PFSK-1 (cell line): ENCODE results near the gene SNORC.

Experiments used
- FOXP2 ChIP-seq: optimal IDR thresholded peaks from 2 replicates; pipeline ENCODE3; 2011; ENCODE audit warnings: borderline replicate concordance, control low read depth, inconsistent platforms; ENCODE audit not compliant: insufficient read depth; ENCODE audit errors: extremely low read length, extremely low read depth
- POLR2AphosphoS5 ChIP-seq: IDR thresholded peaks from 2 replicates; pipeline ENCODE4 v1.6.1; 2012; ENCODE audit warnings: low read depth, mild to moderate bottlenecking, control low read depth, low read length, moderate library complexity
- REST ChIP-seq, 2 experiments: IDR thresholded peaks; 2 replicates each; pipeline versions ENCODE4 v1.6.1 to v1.8.0; 2011 to 2012; ENCODE audit warnings: low read depth in 2 of 2, low read length in 2 of 2, control low read depth in 1 of 2, inconsistent platforms in 1 of 2, mild to moderate bottlenecking in 1 of 2, moderate library complexity in 1 of 2; ENCODE audit not compliant: insufficient read depth in 1 of 2
- SIN3A ChIP-seq: IDR thresholded peaks from 2 replicates; pipeline ENCODE4 v1.6.1; 2012; ENCODE audit warnings: mild to moderate bottlenecking, low read length, moderate library complexity, borderline replicate concordance; ENCODE audit not compliant: insufficient read depth
- TAF1 ChIP-seq: IDR thresholded peaks from 2 replicates; pipeline ENCODE4 v1.6.1; 2012; ENCODE audit warnings: low read length, control low read depth, borderline replicate concordance; ENCODE audit not compliant: insufficient read depth

Gene SNORC

GRCh38 chr2:232888839-232889529, 18.9 kb downstream of the SNORC start:
- no peak for TF ChIP-seq POLR2AphosphoS5
- no peak for TF ChIP-seq FOXP2
- TF ChIP-seq TAF1: no peak
- TF ChIP-seq REST (IDR thresholded peaks at IDR 0.05; ENCODE audit: insufficient read depth in 1 of 2, low read depth in 2 of 2, low read length in 2 of 2): no peak
- no peak for TF ChIP-seq SIN3A

DNA sequence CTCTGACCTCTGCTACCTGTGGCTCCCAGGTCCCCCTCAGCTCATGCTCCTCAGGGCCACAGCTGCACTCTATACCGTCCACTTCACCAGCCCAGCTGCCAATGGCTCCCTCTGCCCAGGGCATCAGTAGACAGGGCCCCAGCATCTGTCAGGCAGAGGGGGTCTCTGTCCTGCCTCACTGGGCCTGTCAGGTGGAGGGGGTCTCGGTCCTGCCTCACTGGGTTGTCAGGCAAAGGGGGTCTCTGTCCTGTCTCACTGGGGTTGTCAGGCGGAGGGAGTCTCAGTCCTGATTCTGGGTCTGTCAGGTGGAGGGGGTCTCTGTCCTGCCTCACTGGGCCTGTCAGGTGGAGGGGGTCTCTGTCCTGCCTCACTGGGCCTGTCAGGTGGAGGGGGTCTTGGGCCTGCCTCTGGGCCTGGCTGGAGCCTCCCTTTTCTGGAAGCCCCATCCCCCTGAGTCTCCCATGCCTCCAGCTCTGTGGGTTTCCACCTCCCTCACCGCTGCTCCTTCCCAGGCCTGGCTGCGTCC, 19.9 kb downstream of the SNORC start:
- TF ChIP-seq REST (IDR thresholded peaks at IDR 0.05; ENCODE audit: insufficient read depth in 1 of 2, low read depth in 2 of 2, low read length in 2 of 2): no peak
- no peak for TF ChIP-seq SIN3A
- no peak for TF ChIP-seq POLR2AphosphoS5
- TF ChIP-seq FOXP2: no peak
- no peak for TF ChIP-seq TAF1

- TF ChIP-seq TAF1: no peak
- TF ChIP-seq FOXP2: no peak
- TF ChIP-seq SIN3A: no peak
- no peak for TF ChIP-seq REST (IDR thresholded peaks at IDR 0.05; ENCODE audit: insufficient read depth in 1 of 2, low read depth in 2 of 2, low read length in 2 of 2)
- no peak for TF ChIP-seq POLR2AphosphoS5
Observed at GRCh38 chr2:232890536-232890895, 20.5 kb downstream of the SNORC start.

DNA sequence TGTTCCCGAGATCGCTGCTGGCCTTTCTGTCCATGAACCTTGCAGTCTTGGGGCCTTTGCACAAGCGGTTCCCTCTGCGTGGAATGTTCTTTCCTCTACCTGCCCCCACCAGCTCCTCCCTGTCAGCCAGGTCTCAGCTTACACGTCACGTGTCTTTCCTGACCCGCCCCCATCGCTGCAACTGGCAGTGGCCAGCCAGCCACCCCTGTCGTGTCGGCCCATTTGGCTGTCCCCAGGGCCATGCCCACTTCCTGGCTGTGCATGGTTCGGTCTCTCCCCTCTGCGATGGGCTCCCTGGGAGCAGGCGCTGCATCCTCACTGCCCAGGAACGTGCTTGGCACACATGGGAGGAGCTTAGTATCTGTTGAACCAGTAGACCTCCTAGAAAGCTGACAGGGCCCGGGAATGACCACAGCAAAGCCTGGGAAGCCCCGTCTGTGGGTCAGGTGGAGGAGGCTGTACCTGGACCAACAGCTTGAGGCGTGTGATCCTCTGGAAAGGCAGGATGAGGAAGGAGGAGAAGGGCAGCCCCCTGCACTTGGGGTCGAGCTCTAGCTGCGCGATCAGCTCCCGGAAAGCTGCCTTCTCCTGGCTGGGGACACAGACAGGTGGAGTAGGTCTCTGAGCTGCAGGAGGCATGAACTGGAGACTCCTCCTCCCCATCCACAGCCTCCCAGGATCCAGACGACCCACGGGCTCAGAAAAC, 21.0 kb downstream of the SNORC start:
- no peak for TF ChIP-seq POLR2AphosphoS5
- TF ChIP-seq FOXP2: no peak
- no peak for TF ChIP-seq TAF1
- no peak for TF ChIP-seq SIN3A
- no peak for TF ChIP-seq REST (IDR thresholded peaks at IDR 0.05; ENCODE audit: insufficient read depth in 1 of 2, low read depth in 2 of 2, low read length in 2 of 2)
